22Rv1 (cell line): ENCODE measurements around the gene ANXA3.

Source experiments
- ZFX ChIP-seq: fragments of 450-650 bp; IDR thresholded peaks from 2 replicates; pipeline ENCODE4 v1.6.1; 2017; ENCODE audit warnings: antibody characterized with exemption, borderline replicate concordance
- TF ChIP-seq, protein P1 (sequence below): fragments of 450-650 bp; IDR thresholded peaks from 2 replicates; pipeline ENCODE4 v1.5.1; 2017; ENCODE audit warnings: mild to moderate bottlenecking

DNA sequence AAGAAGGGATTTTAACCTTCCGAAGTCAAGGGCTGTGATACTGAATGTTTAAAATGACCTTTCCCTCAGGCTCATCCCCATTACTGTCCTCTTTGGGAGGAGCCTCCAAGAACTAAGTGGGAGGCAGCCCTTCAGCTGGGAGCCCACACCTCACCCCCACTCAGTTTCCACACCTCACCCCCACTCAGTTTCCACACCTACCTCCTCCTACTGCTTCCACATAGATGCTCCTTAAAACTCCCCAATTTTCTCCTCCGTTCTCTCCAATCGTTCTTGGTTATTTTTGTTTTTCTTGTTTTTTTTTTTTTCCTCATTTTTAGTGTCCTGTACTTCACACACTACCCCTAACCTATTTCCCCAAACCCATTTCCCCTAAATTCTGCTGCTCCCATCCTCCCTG is 31.6 kb upstream of the ANXA3 start:
- TF ChIP-seq, protein P1, sequence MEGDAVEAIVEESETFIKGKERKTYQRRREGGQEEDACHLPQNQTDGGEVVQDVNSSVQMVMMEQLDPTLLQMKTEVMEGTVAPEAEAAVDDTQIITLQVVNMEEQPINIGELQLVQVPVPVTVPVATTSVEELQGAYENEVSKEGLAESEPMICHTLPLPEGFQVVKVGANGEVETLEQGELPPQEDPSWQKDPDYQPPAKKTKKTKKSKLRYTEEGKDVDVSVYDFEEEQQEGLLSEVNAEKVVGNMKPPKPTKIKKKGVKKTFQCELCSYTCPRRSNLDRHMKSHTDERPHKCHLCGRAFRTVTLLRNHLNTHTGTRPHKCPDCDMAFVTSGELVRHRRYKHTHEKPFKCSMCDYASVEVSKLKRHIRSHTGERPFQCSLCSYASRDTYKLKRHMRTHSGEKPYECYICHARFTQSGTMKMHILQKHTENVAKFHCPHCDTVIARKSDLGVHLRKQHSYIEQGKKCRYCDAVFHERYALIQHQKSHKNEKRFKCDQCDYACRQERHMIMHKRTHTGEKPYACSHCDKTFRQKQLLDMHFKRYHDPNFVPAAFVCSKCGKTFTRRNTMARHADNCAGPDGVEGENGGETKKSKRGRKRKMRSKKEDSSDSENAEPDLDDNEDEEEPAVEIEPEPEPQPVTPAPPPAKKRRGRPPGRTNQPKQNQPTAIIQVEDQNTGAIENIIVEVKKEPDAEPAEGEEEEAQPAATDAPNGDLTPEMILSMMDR: no peak
- TF ChIP-seq ZFX: no peak
